Measurements from ENCODE around the gene ABCG2. TPM values are rescaled to one million over a fixed set of nuclear protein-coding genes. Genes with fewer than 3 reads are reported as not detected.

The ABCG2 gene
- total RNA-seq, 1 experiment from 2014 or later: 0.44 TPM

GRCh38 chr4:88041626-88042025 is 116.8 kb downstream of the ABCG2 start (continued):
- TF ChIP-seq ZBTB33 (IDR thresholded peaks at IDR 0.05; ENCODE audit: extremely low read depth, insufficient replicate concordance, low read length) (no peak), SP1 (IDR thresholded peaks at IDR 0.05; ENCODE audit: low read depth) (no peak), YY1 (IDR thresholded peaks at IDR 0.05; ENCODE audit: extremely low read depth, insufficient replicate concordance, low read depth, low read length) (no peak), SRF (IDR thresholded peaks at IDR 0.05; ENCODE audit: low read depth) (no peak), CBX3 (IDR thresholded peaks at IDR 0.05; ENCODE audit: low read depth) (no peak), JUND (IDR thresholded peaks at IDR 0.05) (no peak), EGR1 (IDR thresholded peaks at IDR 0.05; ENCODE audit: low read depth) (no peak), EZH2phosphoT487 (IDR thresholded peaks at IDR 0.05; ENCODE audit: borderline replicate concordance) (no peak)

- Histone ChIP-seq H3K9ac (ENCODE audit: low read length) (no peak overlapping the region), H3K9me3 (ENCODE audit: control insufficient read depth in 1 of 2, insufficient read depth in 1 of 2, low read depth in 1 of 2, low read length in 2 of 2) (no peaks in the 10 kb centered on the region), H2AFZ (ENCODE audit: low read depth, low read length, poor library complexity, severe bottlenecking) (no peak overlapping the region), H3K4me3 (replicated peaks in 1 of 2; ENCODE audit: low read depth in 1 of 2, low read length in 2 of 2) (no peak overlapping the region), H3K79me2 (ENCODE audit: insufficient read depth, low read length) (no peaks in the 10 kb centered on the region), H3K27ac (ENCODE audit: low read depth, low read length) (no peak overlapping the region), H3K4me1 (ENCODE audit: control insufficient read depth in 1 of 2, insufficient read depth in 2 of 2, low read length in 2 of 2) (no peaks in the 10 kb centered on the region), H3K4me2 (ENCODE audit: low read length) (no peak overlapping the region), H3K9me2 (ENCODE audit: insufficient read depth) (no peaks in the 10 kb centered on the region), H3K27me3 (ENCODE audit: insufficient read depth, low read length) (no peaks in the 10 kb centered on the region), H3K36me3 (ENCODE audit: control insufficient read depth in 1 of 2, insufficient read depth in 2 of 2, low read length in 2 of 2) (peaks cover 19 to 20% of the 10 kb centered on the region in 2 experiments; a peak in 3 of 4 replicates), H4K20me1 (ENCODE audit: insufficient read depth) (no peaks in the 10 kb centered on the region)
- no TSS peak for BruUV-seq (replicated peaks)
- intact Hi-C loops (cut with micrococcal nuclease): no loop called here
- RAD21 ChIA-PET (ENCODE audit: low non-redundant PET in 1 of 2, low total read pairs in 2 of 2, uncharacterized antibody in 2 of 2, unreplicated experiment in 2 of 2): no interaction called here
- no peak for TF ChIP-seq EGR1 (IDR thresholded peaks at IDR 0.05; ENCODE audit: low read depth)
- no peak for TF ChIP-seq CBX3 (IDR thresholded peaks at IDR 0.05; ENCODE audit: low read depth)
- TF ChIP-seq SRF (IDR thresholded peaks at IDR 0.05; ENCODE audit: low read depth): no peak
- no peak for TF ChIP-seq ZBTB33 (IDR thresholded peaks at IDR 0.05; ENCODE audit: extremely low read depth, insufficient replicate concordance, low read length)
- TF ChIP-seq CTCF (IDR thresholded peaks at IDR 0.05 in 2 of 3, conservative IDR thresholded peaks at IDR 0.05 in 1 of 3; ENCODE audit: borderline replicate concordance in 1 of 3, insufficient read depth in 1 of 3, low read depth in 2 of 3, low read length in 2 of 3): no peak
- TF ChIP-seq MAX (IDR thresholded peaks at IDR 0.05): no peak
- TF ChIP-seq CEBPB (IDR thresholded peaks at IDR 0.05; ENCODE audit: low read depth): no peak
- no peak for TF ChIP-seq SIN3A (IDR thresholded peaks at IDR 0.05; ENCODE audit: low read depth)
- no peak for TF ChIP-seq POLR2AphosphoS5 (IDR thresholded peaks at IDR 0.05; ENCODE audit: low read depth, low read length)
- no peak for TF ChIP-seq ATF3 (IDR thresholded peaks at IDR 0.05)
- TF ChIP-seq TCF7L2 (IDR thresholded peaks at IDR 0.05; ENCODE audit: borderline replicate concordance, extremely low read depth, insufficient read depth, insufficient read length): no peak
- TF ChIP-seq JUND (IDR thresholded peaks at IDR 0.05): no peak
- no peak for TF ChIP-seq EZH2phosphoT487 (IDR thresholded peaks at IDR 0.05; ENCODE audit: borderline replicate concordance)
- no peak for TF ChIP-seq FOSL1 (IDR thresholded peaks at IDR 0.05; ENCODE audit: low read depth)
- no peak for TF ChIP-seq RAD21 (IDR thresholded peaks at IDR 0.05; ENCODE audit: low read depth)
- ATAC-seq (no peak), DNase-seq (ENCODE audit: low read depth, low spot score) (no peak)
- CTCF ChIA-PET: no interaction called here
- POLR2A ChIA-PET: no interaction called here
Observed at GRCh38 chr4:88040707-88041106, 117.7 kb downstream of the ABCG2 start.
